Trophoblast cell (in vitro differentiated cells and primary cell): Measurements from ENCODE around the gene DYRK2.

ENCODE experiments used
- DNase-seq, 2 donors: peaks; one replicate each; pipeline ENCODE4 v3.0.0-alpha.2; 2016
- H2AFZ ChIP-seq: 2 replicates; pipeline ENCODE4 v1.6.1; 2013; ENCODE audit warnings: low read length, moderate library complexity, mild to moderate bottlenecking; ENCODE audit not compliant: insufficient read depth, poor library complexity
- H2AK5ac ChIP-seq: 2 replicates; pipeline ENCODE4 v1.6.1; 2013; ENCODE audit warnings: mild to moderate bottlenecking, low read length
- H2BK120ac ChIP-seq: 2 replicates; pipeline ENCODE4 v1.6.1; 2013; ENCODE audit warnings: low read length, mild to moderate bottlenecking, moderate library complexity; ENCODE audit not compliant: insufficient read depth, poor library complexity
- H2BK12ac ChIP-seq: 2 replicates; pipeline ENCODE4 v1.6.1; 2013; ENCODE audit warnings: mild to moderate bottlenecking, low read length, moderate library complexity
- H2BK5ac ChIP-seq: 2 replicates; pipeline ENCODE4 v1.6.1; 2013; ENCODE audit warnings: low read length, low read depth, moderate library complexity, mild to moderate bottlenecking; ENCODE audit not compliant: poor library complexity
- H3K14ac ChIP-seq: 2 replicates; pipeline ENCODE4 v1.6.1; 2013; ENCODE audit warnings: mild to moderate bottlenecking, low read length
- H3K18ac ChIP-seq: 2 replicates; pipeline ENCODE4 v1.6.1; 2013; ENCODE audit warnings: mild to moderate bottlenecking, low read length
- H3K23ac ChIP-seq: 2 replicates; pipeline ENCODE4 v1.6.1; 2013; ENCODE audit warnings: low read length
- H3K27ac ChIP-seq: 2 replicates; pipeline ENCODE4 v1.5.1; 2013; ENCODE audit warnings: low read depth, mild to moderate bottlenecking, inconsistent platforms, low read length, moderate library complexity
- H3K27me3 ChIP-seq: 2 replicates; pipeline ENCODE4 v1.6.1; 2013; ENCODE audit warnings: inconsistent platforms, mild to moderate bottlenecking, low read length, moderate library complexity; ENCODE audit not compliant: insufficient read depth
- H3K36me3 ChIP-seq, 2 experiments: 1 replicate in 1 of 2; 2 replicates in 1 of 2; pipeline ENCODE4 v1.6.1; 2013; ENCODE audit warnings: low read length in 2 of 2, mild to moderate bottlenecking in 2 of 2, moderate library complexity in 1 of 2; ENCODE audit not compliant: insufficient read depth in 2 of 2, control insufficient read depth in 1 of 2
- H3K4ac ChIP-seq: 2 replicates; pipeline ENCODE4 v1.6.1; 2013; ENCODE audit warnings: low read depth, mild to moderate bottlenecking, low read length, moderate library complexity
- H3K4me1 ChIP-seq, 2 experiments: 1 replicate in 1 of 2; 2 replicates in 1 of 2; pipeline ENCODE4 v1.6.1; 2013; ENCODE audit warnings: low read length in 2 of 2, mild to moderate bottlenecking in 2 of 2, moderate library complexity in 1 of 2; ENCODE audit not compliant: insufficient read depth in 2 of 2, control insufficient read depth in 1 of 2
- H3K4me2 ChIP-seq: 2 replicates; pipeline ENCODE4 v1.6.1; 2013; ENCODE audit warnings: inconsistent platforms, mild to moderate bottlenecking, low read length, moderate library complexity
- H3K4me3 ChIP-seq: 2 replicates; pipeline ENCODE4 v1.5.1; 2013; ENCODE audit warnings: mild to moderate bottlenecking, low read depth, low read length, inconsistent platforms
- H3K79me1 ChIP-seq: one replicate; pipeline ENCODE4 v1.6.1; 2013; ENCODE audit warnings: low read length
- H3K79me2 ChIP-seq: 2 replicates; pipeline ENCODE4 v1.6.1; 2013; ENCODE audit warnings: low read length, mild to moderate bottlenecking; ENCODE audit not compliant: control insufficient read depth, insufficient read depth, poor library complexity
- H3K9ac ChIP-seq: 2 replicates; pipeline ENCODE4 v1.6.1; 2013; ENCODE audit warnings: mild to moderate bottlenecking, low read length
- H3K9me3 ChIP-seq: 2 replicates; pipeline ENCODE4 v1.6.1; 2013; ENCODE audit warnings: low read depth, mild to moderate bottlenecking, control low read depth, inconsistent platforms, low read length; ENCODE audit not compliant: insufficient read depth
- H4K12ac ChIP-seq: 2 replicates; pipeline ENCODE4 v1.6.1; 2013; ENCODE audit warnings: low read depth, mild to moderate bottlenecking, low read length, moderate library complexity
- H4K8ac ChIP-seq: 2 replicates; pipeline ENCODE4 v1.6.1; 2013; ENCODE audit warnings: low read depth, mild to moderate bottlenecking, low read length, moderate library complexity
- H4K91ac ChIP-seq: one replicate; pipeline ENCODE4 v1.6.1; 2013; ENCODE audit warnings: low read depth, mild to moderate bottlenecking, low read length, moderate library complexity
- WGBS: extraction: QIAGEN DNeasy Blood & Tissue Kit; methylation state at CpG from one replicate; pipeline ENCODE4 v1.1.7; 2013; ENCODE audit warnings: missing lambda C conversion rate; ENCODE audit not compliant: insufficient read length, insufficient coverage; ENCODE audit errors: extremely low coverage; 5-methylcytosine and 5-hydroxymethylcytosine counted together

Gene DYRK2

DNA sequence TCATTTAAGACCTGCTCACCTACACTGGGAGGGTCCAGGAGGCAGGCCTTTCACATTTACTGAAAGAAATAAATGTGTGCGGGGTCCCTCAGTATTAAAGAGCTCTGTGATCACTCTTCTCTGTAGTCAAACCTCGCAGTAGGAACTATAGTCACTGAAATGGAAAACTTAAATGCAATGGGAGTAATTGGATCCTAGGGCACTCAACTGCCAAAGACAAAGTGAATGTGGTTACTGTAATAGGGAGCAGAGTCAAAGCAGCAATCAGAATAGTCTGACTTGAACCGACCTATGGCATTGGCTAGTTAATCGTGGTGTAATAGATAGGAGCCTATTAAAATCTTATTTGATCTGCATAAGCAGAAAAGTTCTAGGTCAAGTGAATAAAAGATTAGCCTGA is 26.6 kb upstream of the DYRK2 start:
- no peaks in the 10 kb centered on the region for H3K79me2 ChIP-seq

DNA sequence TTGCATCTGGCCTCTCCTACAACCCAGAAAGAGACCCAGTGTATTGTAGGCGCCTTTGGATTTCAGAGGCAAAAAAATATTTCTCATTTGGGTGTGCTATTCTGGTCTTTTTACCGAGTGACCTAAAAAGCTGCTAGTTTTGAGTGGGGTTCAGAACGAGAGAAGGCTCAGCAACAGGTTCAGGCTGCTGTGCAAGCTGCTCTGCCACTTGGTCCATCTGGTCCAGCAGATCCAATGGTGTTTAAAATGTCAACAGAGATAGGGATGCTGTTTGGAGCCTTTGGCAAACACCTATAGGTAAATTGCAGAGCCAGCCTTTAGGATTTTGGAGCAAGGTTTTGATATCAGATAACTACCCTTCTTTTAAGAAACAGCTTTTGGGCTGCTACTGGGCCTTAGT is 25.3 kb upstream of the DYRK2 start:
- Histone ChIP-seq H3K23ac (no peak overlapping the region), H3K9ac (no peak overlapping the region), H3K9me3 (no peaks in the 10 kb centered on the region), H2BK120ac (no peak overlapping the region), H2AK5ac (no peak overlapping the region), H2BK5ac (no peak overlapping the region), H3K79me1 (peaks cover under 1% of the 10 kb centered on the region), H3K27ac (no peak overlapping the region), H3K4me3 (no peak overlapping the region), H2AFZ (no peak overlapping the region), H3K4me2 (no peak overlapping the region), H3K18ac (no peak overlapping the region), H3K36me3 (no peaks in the 10 kb centered on the region), H4K12ac (no peak overlapping the region), H3K79me2 (no peaks in the 10 kb centered on the region), H4K8ac (no peak overlapping the region), H3K4ac (no peak overlapping the region), H3K14ac (no peak overlapping the region), H3K4me1 (no peaks in the 10 kb centered on the region), H3K27me3 (no peaks in the 10 kb centered on the region), H2BK12ac (no peak overlapping the region), H4K91ac (no peak overlapping the region)
- no peak for DNase-seq
- no CpG with 5 or more reads among the region's 3 CpGs for WGBS

More for the DNA sequence above, 26.6 kb upstream of the DYRK2 start:
- Histone ChIP-seq H4K8ac (no peak overlapping the region), H3K23ac (no peak overlapping the region), H3K4me1 (no peaks in the 10 kb centered on the region), H3K36me3 (no peaks in the 10 kb centered on the region), H3K4me2 (no peak overlapping the region), H3K18ac (no peak overlapping the region), H3K79me1 (peaks cover 3% of the 10 kb centered on the region), H2BK12ac (no peak overlapping the region), H3K9ac (no peak overlapping the region), H3K14ac (no peak overlapping the region), H3K4ac (no peak overlapping the region), H3K27ac (no peak overlapping the region), H4K91ac (no peak overlapping the region), H2AK5ac (no peak overlapping the region), H2AFZ (no peak overlapping the region), H2BK5ac (no peak overlapping the region), H3K9me3 (no peaks in the 10 kb centered on the region), H3K4me3 (no peak overlapping the region), H2BK120ac (no peak overlapping the region), H4K12ac (no peak overlapping the region), H3K27me3 (no peaks in the 10 kb centered on the region)
- no peak for DNase-seq
- WGBS = no CpG with 5 or more reads among the region's 4 CpGs

DNA sequence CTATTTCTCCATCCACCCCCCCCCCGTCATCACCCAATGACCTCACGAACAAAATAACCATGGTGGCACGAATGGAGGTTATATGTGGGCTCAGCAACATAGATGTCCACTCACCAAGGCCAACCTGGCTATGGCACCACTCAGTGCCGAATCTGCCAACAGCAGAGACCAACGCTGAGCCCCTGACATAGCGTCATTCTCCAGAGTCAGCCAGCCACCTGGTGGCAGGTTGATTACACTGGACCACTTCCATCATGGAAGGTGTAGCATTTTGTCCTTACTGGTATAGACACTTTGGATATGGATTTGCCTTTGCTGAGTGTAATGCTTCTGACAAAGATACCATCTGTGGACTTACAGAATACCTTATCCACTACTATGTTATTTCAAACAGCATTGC is 24.2 kb upstream of the DYRK2 start:
- Histone ChIP-seq H2AFZ (no peak overlapping the region), H3K4me3 (no peak overlapping the region), H3K14ac (no peak overlapping the region), H3K27me3 (no peaks in the 10 kb centered on the region), H3K36me3 (no peaks in the 10 kb centered on the region), H3K23ac (no peak overlapping the region), H3K4ac (no peak overlapping the region), H3K4me1 (no peaks in the 10 kb centered on the region), H4K8ac (no peak overlapping the region), H3K4me2 (no peak overlapping the region), H4K12ac (no peak overlapping the region), H3K9me3 (no peaks in the 10 kb centered on the region), H3K79me1 (no peaks in the 10 kb centered on the region), H2BK12ac (no peak overlapping the region), H3K18ac (no peak overlapping the region), H2AK5ac (no peak overlapping the region), H2BK120ac (no peak overlapping the region), H2BK5ac (no peak overlapping the region), H3K27ac (no peak overlapping the region), H4K91ac (no peak overlapping the region), H3K9ac (no peak overlapping the region), H3K79me2 (no peaks in the 10 kb centered on the region)
- WGBS = no CpG with 5 or more reads among the region's 6 CpGs
- peak; percentile 16 to 53 for DNase-seq

DNA sequence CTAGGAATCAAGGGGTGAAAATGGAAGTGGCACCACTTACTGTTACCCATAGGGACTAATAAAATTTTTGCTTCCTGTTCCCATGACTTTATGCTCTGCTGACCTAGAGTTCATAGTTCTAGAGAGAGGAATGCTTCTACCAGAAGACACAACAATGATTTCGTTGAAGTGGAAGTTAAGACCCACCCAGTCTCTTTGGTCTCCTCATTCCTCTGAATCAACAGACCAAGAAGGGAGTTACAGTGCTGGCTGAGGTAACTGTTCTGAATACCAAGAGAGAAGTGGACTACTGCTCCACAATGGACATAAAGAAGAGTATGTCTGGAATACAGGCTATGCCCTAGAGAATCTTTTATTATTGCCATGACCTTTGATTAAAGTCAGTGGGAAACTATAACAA is 23.5 kb upstream of the DYRK2 start:
- no peak overlapping the region for H2AFZ ChIP-seq
- H3K14ac ChIP-seq = no peak overlapping the region
- no peaks in the 10 kb centered on the region for H3K27me3 ChIP-seq
- no peaks in the 10 kb centered on the region for H3K36me3 ChIP-seq
- no peak overlapping the region for H4K12ac ChIP-seq
- no peak overlapping the region for H2BK120ac ChIP-seq
- H3K9ac ChIP-seq = no peak overlapping the region
- H2BK12ac ChIP-seq = no peak overlapping the region
- no peaks in the 10 kb centered on the region for H3K9me3 ChIP-seq
- no peak overlapping the region for H3K23ac ChIP-seq
- H3K79me1 ChIP-seq = peaks cover 1% of the 10 kb centered on the region
- H3K79me2 ChIP-seq = no peaks in the 10 kb centered on the region
- H4K91ac ChIP-seq = no peak overlapping the region
- H2BK5ac ChIP-seq = no peak overlapping the region
- H3K4me1 ChIP-seq = no peaks in the 10 kb centered on the region
- no peak overlapping the region for H3K18ac ChIP-seq
- no peak overlapping the region for H3K4me2 ChIP-seq
- no peak for DNase-seq
- H3K27ac ChIP-seq = no peak overlapping the region
- no peak overlapping the region for H3K4ac ChIP-seq
- WGBS = no CpG with 5 or more reads among the region's 1 CpG
- H2AK5ac ChIP-seq = no peak overlapping the region
- no peak overlapping the region for H4K8ac ChIP-seq
- no peak overlapping the region for H3K4me3 ChIP-seq
